GM12892 (cell line): ENCODE results near the gene TMED8.

Experiments used
- POLR2A ChIP-seq: IDR thresholded peaks from 2 replicates; pipeline ENCODE4 v1.6.1; 2011; ENCODE audit warnings: low read depth, low read length, control low read depth
- POLR2AphosphoS5 ChIP-seq: IDR thresholded peaks from 2 replicates; pipeline ENCODE4 v1.6.1; 2011; ENCODE audit warnings: low read depth, low read length, control low read depth
- TAF1 ChIP-seq: IDR thresholded peaks from 2 replicates; pipeline ENCODE4 v1.6.1; 2011; ENCODE audit warnings: low read depth, mild to moderate bottlenecking, control low read depth, low read length, borderline replicate concordance

DNA sequence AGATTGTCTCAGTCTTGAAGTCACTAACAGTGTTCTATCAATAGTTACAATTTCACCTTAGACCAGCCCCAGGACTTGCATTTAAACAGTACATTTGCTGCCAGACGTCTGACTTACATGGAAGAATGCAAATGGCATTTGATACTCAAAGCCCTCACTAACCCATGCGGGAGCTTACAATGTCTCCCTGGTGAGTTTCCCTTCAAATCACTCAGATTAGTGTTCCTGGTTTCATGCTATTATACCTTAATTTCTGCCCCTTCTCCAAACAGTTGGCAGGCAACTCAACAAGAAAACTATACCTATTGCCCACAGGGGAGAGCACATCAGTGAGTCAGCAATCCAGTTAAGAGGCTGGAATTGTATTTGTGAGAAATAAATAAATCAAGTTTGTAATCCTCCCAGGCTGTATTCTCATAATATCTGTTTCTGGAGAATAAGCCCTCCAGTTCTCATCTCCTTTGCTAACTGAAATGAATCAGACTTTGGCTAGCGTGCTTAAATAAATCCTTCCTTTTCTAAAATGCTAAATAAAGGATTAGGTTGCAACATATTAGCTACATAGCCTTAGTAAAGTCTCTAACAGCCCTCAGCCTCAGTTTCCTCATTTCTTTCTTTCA is 32.4 kb downstream of the TMED8 start:
- TF ChIP-seq POLR2AphosphoS5 (no peak), POLR2A (no peak), TAF1 (no peak)
